Measurements from ENCODE around the gene RNF6. TPM values are rescaled to one million over a fixed set of nuclear protein-coding genes. Genes with fewer than 3 reads are reported as not detected.

The RNF6 gene
- polyA plus RNA-seq, 4 donors, result 32.6 to 42.0 (median 40.8) TPM

DNA sequence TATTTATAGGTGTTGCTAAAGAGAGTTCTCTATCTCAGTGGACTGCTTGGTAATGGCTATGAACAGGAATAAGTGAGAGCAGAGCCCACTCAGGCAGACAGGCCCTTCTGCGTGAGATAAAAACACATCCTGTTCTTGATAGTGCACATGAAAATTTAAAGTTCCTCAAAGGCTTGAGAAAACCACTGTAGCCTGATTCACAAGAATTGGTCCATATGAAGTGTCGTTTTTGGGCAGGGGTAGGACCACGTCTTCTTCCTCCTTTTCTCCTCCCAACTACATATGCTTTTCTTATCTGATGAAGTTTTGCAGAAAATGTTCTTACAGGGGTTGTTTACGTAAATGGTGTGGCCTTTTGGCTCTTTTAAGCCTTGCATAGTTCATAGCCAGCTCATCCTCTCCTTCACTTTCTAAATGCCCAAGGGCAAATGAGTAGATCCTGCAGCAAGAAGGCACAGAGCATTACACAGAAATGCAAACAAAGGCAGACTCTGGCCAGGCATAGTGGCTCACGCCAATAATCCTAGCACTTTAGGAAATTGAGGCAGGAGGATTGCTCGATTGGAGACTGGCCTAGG lies 53.8 kb downstream of the RNF6 start:
- DNase-seq (ENCODE audit: low read depth in 4 of 4, low spot score in 3 of 4), result no peak

DNA sequence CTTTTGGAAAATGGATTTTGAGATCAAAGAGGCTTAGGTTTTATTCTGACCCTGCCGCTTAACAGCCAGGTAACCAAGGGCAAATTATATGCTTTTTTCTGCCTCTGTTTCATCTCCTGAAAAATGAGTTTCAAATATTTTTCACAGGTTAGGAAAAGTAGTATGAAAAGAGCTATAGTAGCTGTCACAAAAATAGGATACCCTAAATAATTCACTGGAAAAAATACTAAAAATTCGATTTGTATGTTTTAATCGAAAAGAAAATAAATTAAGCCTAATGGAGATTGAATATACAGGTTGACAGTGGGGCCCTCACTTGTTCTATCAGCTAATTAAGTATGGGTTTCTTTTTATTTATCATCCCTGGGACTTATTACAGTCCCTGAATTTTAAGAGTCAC lies 58.3 kb downstream of the RNF6 start:
- DNase-seq (ENCODE audit: low read depth in 4 of 4, low spot score in 3 of 4), result no peak

Other genes with a start within 250 kb of the RNF6 start
- 10 to 100 TPM; 59.0 to 68.7 (median 61.1) TPM for gene SHISA2, start 170.3 kb downstream of the RNF6 start, polyA plus RNA-seq (ENCODE audit: insufficient read length in 4 of 4)
- 10 to 100 TPM; 19.5 to 26.3 (median 25.8) TPM for gene CDK8, start 31.8 kb upstream of the RNF6 start, polyA plus RNA-seq (ENCODE audit: insufficient read length in 4 of 4)

All from right renal pelvis (tissue), 4 donors.